T-cell (primary cell): ENCODE data around the gene MAP4K1. TPM values are rescaled to one million over a fixed set of nuclear protein-coding genes. Genes with fewer than 3 reads are reported as not detected.
A peak's percentile ranks its signal among the peaks of the same experiment; 100 is the strongest.

ENCODE experiments used
- ATAC-seq, 4 experiments: fragments of 200-7000 bp in 3 of 4; fragments of 150-1000 bp in 1 of 4; cut with Tn5 transposase; replicated peaks in 1 of 4; 1 replicate in 3 of 4; 2 replicates in 1 of 4; pipeline ENCODE4 v1.10.0; 2021; ENCODE audit warnings: moderate library complexity in 3 of 4, mild to moderate bottlenecking in 2 of 4, moderate number of reproducible peaks in 1 of 4
- CTCF ChIA-PET, 2 donors: fragments of 300-600 bp; sonication (Branson Sonifier 250); formaldehyde crosslinking; loops; one replicate each; lab custom pipeline; 2022; ENCODE audit warnings: antibody characterized with exemption in 2 of 2; lab: Charles Lee
- POLR2A ChIA-PET, 2 donors: fragments of 300-600 bp; sonication (Branson Sonifier 250); formaldehyde crosslinking; loops; one replicate each; lab custom pipeline; 2022; ENCODE audit warnings: antibody characterized with exemption in 2 of 2; lab: Charles Lee
- DNase-seq, 35 experiments: peaks; one replicate each; pipeline versions ENCODE4 v3.0.0 to v3.0.0-alpha.2; 2013 to 2023
- H3K27ac ChIP-seq: one replicate; pipeline ENCODE4 v1.5.1; 2013; ENCODE audit warnings: low read length
- H3K27me3 ChIP-seq, 2 experiments: replicated peaks in 1 of 2; 1 replicate in 1 of 2; 2 replicates in 1 of 2; pipeline versions ENCODE4 v1.6.1 to v1.7.0; 2013; ENCODE audit warnings: low read length in 1 of 2, mixed read lengths in 1 of 2; ENCODE audit not compliant: control insufficient read depth in 2 of 2, insufficient read depth in 2 of 2; ENCODE audit errors: extremely low read depth in 1 of 2
- H3K36me3 ChIP-seq, 2 donors: 1 replicate in 1 of 2; 2 replicates in 1 of 2; pipeline versions ENCODE4 v1.6.1 to v1.7.0; 2013; ENCODE audit warnings: low read length in 1 of 2; ENCODE audit not compliant: control insufficient read depth in 2 of 2, insufficient read depth in 1 of 2; ENCODE audit errors: extremely low read depth in 1 of 2
- H3K4me1 ChIP-seq, 2 experiments: 1 replicate in 1 of 2; 2 replicates in 1 of 2; pipeline versions ENCODE4 v1.6.1 to v1.7.0; 2013; ENCODE audit warnings: low read length in 2 of 2, mixed read lengths in 1 of 2; ENCODE audit not compliant: insufficient read depth in 2 of 2, control insufficient read depth in 1 of 2; ENCODE audit errors: extremely low read depth in 1 of 2
- H3K4me3 ChIP-seq, 2 donors: 1 replicate in 1 of 2; 2 replicates in 1 of 2; pipeline versions ENCODE4 v1.5.1 to v1.7.0; 2013; ENCODE audit warnings: mild to moderate bottlenecking in 2 of 2, low read length in 1 of 2, moderate library complexity in 1 of 2; ENCODE audit not compliant: control insufficient read depth in 1 of 2; ENCODE audit errors: extremely low read depth in 1 of 2
- H3K9me3 ChIP-seq: 2 replicates; pipeline ENCODE4 v1.7.0; 2013
- H3K27ac Mint-ChIP-seq, 2 donors: one replicate each; pipeline ENCODE4 v1.8.0; 2020 to 2021; ENCODE audit warnings: mild to moderate bottlenecking in 2 of 2, mixed read lengths in 2 of 2
- H3K27me3 Mint-ChIP-seq, 2 donors: one replicate each; pipeline ENCODE4 v1.8.0; 2021 to 2022; ENCODE audit warnings: mixed read lengths in 2 of 2
- H3K36me3 Mint-ChIP-seq: one replicate; pipeline ENCODE4 v1.8.0; 2021; ENCODE audit warnings: mixed read lengths
- H3K4me1 Mint-ChIP-seq, 3 donors: one replicate each; pipeline ENCODE4 v1.8.0; 2020 to 2022; ENCODE audit warnings: mixed read lengths in 3 of 3, mild to moderate bottlenecking in 1 of 3
- H3K4me3 Mint-ChIP-seq, 3 donors: one replicate each; pipeline ENCODE4 v1.8.0; 2020 to 2022; ENCODE audit warnings: mild to moderate bottlenecking in 3 of 3, mixed read lengths in 3 of 3, moderate library complexity in 3 of 3
- H3K9me3 Mint-ChIP-seq, 3 donors: one replicate each; pipeline ENCODE4 v1.8.0; 2020 to 2022; ENCODE audit warnings: mixed read lengths in 3 of 3
- WGBS: methylation state at CpG from one replicate; pipeline ENCODE4 v1.1.5; 2013; ENCODE audit warnings: missing lambda C conversion rate; ENCODE audit not compliant: insufficient coverage; 5-methylcytosine and 5-hydroxymethylcytosine counted together
- total RNA-seq, 35 experiments: library from RNA in 6 of 35; stranded (reverse) in 6 of 35; fragments of 120-200 nt in 1 of 35; gene quantifications; one replicate each; pipeline versions ENCODE4 v1.2.1 to v1.2.4 and lab custom pipeline; 2013 to 2026

Gene MAP4K1
- total RNA-seq, 5 donors from 2014 or later (not counting 1 experiment from before 2014, with no cell fraction given), result 243 to 417 (median 329) TPM

- ChIA-PET POLR2A (no interaction called here), CTCF (interaction anchor here in 1 of 2 donors (0.6 kb wide), 1 partner anchor 25 kb away, joined by 3 read pairs; no protein-coding TSS in a partner anchor)
- peaks cover 0 to 25% of the 10 kb centered on the region in 2 experiments for H3K27me3 ChIP-seq
- peaks cover 70 to 88% (median 78%) of the 10 kb centered on the region in 3 donors for H3K4me1 Mint-ChIP-seq
- peaks cover 21 to 90% of the 10 kb centered on the region in 2 experiments for H3K4me1 ChIP-seq
- H3K9me3 Mint-ChIP-seq, result no peaks in the 10 kb centered on the region
- H3K36me3 ChIP-seq, result peaks cover 0 to 11% of the 10 kb centered on the region in 2 donors
- no peak for ATAC-seq
- no peak overlapping the region for H3K27ac Mint-ChIP-seq
- H3K4me3 ChIP-seq, result no peak overlapping the region
- H3K4me3 Mint-ChIP-seq, result no peak overlapping the region
- peaks cover 13% of the 10 kb centered on the region for H3K36me3 Mint-ChIP-seq
- peaks cover 3 to 6% of the 10 kb centered on the region in 2 donors for H3K27me3 Mint-ChIP-seq
- WGBS, result 82% methylated on average over 7 of the region's 7 CpGs
- no peaks in the 10 kb centered on the region for H3K9me3 ChIP-seq
- DNase-seq, result no peak
- no peak overlapping the region for H3K27ac ChIP-seq
Observed at GRCh38 chr19:38661136-38661535, 43.4 kb upstream of the MAP4K1 start.

DNA sequence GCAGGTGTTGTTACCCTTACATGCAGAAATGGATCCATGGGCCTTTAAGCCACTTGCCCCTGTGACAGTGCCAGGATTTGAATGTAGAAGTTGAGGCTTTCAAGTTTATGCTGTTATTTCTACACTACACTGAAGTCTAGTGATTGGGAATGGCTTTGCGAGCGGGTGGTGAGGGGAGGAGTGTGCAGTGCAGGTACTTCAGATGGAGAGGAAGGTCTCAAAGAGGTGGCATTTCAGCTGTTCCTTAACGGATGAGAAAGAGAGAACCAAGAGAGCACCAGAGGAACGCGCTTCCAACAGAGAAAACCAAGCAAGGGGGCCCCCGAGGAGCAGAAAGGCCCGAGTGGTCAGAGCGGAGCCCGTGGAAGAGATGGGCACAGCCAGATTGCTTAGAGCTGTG lies 43.0 kb upstream of the MAP4K1 start:
- peaks cover 26 to 89% of the 10 kb centered on the region in 2 experiments for H3K4me1 ChIP-seq

DNA sequence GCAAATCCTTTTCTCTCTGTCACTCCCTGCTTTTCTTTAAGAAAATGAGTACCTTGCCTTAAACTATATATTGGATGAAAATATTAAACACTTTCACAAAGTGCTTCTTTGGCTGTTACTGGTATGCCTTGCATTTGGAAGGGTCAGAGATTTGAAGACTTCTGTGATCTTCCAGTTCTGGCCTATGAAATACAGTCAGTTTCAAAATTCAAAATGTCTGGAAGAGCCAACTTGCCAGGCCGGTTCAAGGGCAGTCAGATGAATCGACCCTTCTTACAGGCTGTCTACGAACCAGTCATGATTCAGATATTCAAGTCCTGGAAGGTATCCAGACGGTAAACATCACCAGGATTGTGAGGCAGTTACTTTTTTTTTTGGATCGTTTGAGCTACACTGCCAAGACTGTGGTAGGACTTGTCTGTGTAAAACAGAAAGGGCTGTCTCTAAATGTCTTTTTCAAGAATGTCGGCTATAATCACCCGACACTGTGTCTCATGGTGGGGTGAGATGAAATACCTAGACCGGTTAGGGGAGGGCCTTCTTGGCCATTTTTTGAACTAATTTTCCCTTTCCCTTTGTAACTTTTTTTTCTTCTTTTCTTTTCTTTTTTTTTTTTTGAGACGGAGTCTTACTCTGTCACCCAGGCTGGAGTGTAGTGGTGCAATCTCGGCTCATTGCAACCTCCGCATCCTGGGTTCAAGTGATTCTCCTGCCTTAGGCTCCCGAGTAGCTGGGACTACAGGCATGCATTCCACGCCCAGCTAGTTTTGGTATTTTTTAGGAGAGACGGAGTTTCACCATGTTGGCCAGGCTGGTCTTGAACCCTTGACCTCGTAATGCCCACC lies 40.9 kb upstream of the MAP4K1 start:
- DNase-seq (no peak), ATAC-seq (no peak)
- H3K36me3 ChIP-seq, result peaks cover 0 to 11% of the 10 kb centered on the region in 2 donors
- Mint-ChIP-seq H3K36me3 (peaks cover 15% of the 10 kb centered on the region), H3K4me1 (peaks cover 70 to 87% (median 79%) of the 10 kb centered on the region in 3 donors), H3K27ac (peak overlapping the region; percentile 22 to 83), H3K4me3 (no peak overlapping the region), H3K9me3 (no peaks in the 10 kb centered on the region), H3K27me3 (peaks cover 4 to 6% of the 10 kb centered on the region in 2 donors)
- no peak overlapping the region for H3K4me3 ChIP-seq
- ChIA-PET POLR2A (interaction anchor here in 1 of 2 donors (0.8 kb wide), 1 partner anchor 14 kb away, joined by 5 read pairs; no protein-coding TSS in a partner anchor), CTCF (no interaction called here)
- no peaks in the 10 kb centered on the region for H3K9me3 ChIP-seq
- 94% methylated on average over 8 of the region's 15 CpGs for WGBS
- H3K27ac ChIP-seq, result peak overlapping the region; percentile 7
- H3K4me1 ChIP-seq, result peaks cover 30 to 82% of the 10 kb centered on the region in 2 experiments
- H3K27me3 ChIP-seq, result peaks cover 0 to 17% of the 10 kb centered on the region in 2 experiments

More for the DNA sequence above, 43.0 kb upstream of the MAP4K1 start:
- H3K36me3 Mint-ChIP-seq, result peaks cover 13% of the 10 kb centered on the region
- no peak overlapping the region for H3K27ac Mint-ChIP-seq
- peaks cover 70 to 88% (median 78%) of the 10 kb centered on the region in 3 donors for H3K4me1 Mint-ChIP-seq
- CTCF ChIA-PET, result interaction anchor here in 1 of 2 donors (0.6 kb wide), 1 partner anchor 26 kb away, joined by 3 read pairs; no protein-coding TSS in a partner anchor
- no peaks in the 10 kb centered on the region for H3K9me3 Mint-ChIP-seq
- DNase-seq (no peak), ATAC-seq (no peak)
- H3K36me3 ChIP-seq, result peaks cover 0 to 11% of the 10 kb centered on the region in 2 donors
- no peak overlapping the region for H3K4me3 Mint-ChIP-seq
- 86% methylated on average over 4 of the region's 9 CpGs for WGBS
- H3K4me3 ChIP-seq, result no peak overlapping the region
- POLR2A ChIA-PET, result interaction anchor here in 1 of 2 donors (0.6 kb wide), 1 partner anchor 184 kb away, joined by 3 read pairs; no protein-coding TSS in a partner anchor
- H3K27me3 Mint-ChIP-seq, result peaks cover 3 to 6% of the 10 kb centered on the region in 2 donors
- H3K9me3 ChIP-seq, result no peaks in the 10 kb centered on the region
- no peak overlapping the region for H3K27ac ChIP-seq
- peaks cover 0 to 25% of the 10 kb centered on the region in 2 experiments for H3K27me3 ChIP-seq

GRCh38 chr19:38657633-38658222 lies 40.0 kb upstream of the MAP4K1 start:
- ChIA-PET POLR2A (interaction anchor here (0.7 to 0.9 kb wide), 2 partner anchors 17 to 187 kb away, joined by 3 to 5 read pairs; no protein-coding TSS in a partner anchor), CTCF (interaction anchor here in 1 of 2 donors (1.1 to 1.7 kb wide), 2 partner anchors 18 to 21 kb away, joined by 3 to 4 read pairs; no protein-coding TSS in a partner anchor)
- peak overlapping the region; percentile 45 to 83 for H3K27ac Mint-ChIP-seq
- no peaks in the 10 kb centered on the region for H3K9me3 Mint-ChIP-seq
- peaks cover 0 to 9% of the 10 kb centered on the region in 2 experiments for H3K27me3 ChIP-seq
- peaks cover 30 to 73% of the 10 kb centered on the region in 2 experiments for H3K4me1 ChIP-seq
- H3K36me3 Mint-ChIP-seq, result peaks cover 18% of the 10 kb centered on the region
- WGBS, result 89% methylated on average over 3 of the region's 8 CpGs
- peak in 2 of 35 experiments; percentile 16 to 56 for DNase-seq
- peaks cover 7 to 8% of the 10 kb centered on the region in 2 donors for H3K27me3 Mint-ChIP-seq
- peaks cover 0 to 5% of the 10 kb centered on the region in 2 donors for H3K36me3 ChIP-seq
- peak overlapping the region in 2 of 3 donors; percentile 2 to 67 for H3K4me3 Mint-ChIP-seq
- H3K27ac ChIP-seq, result peak overlapping the region; percentile 7
- H3K4me3 ChIP-seq, result no peak overlapping the region
- H3K9me3 ChIP-seq, result no peaks in the 10 kb centered on the region
- peaks cover 72 to 87% (median 78%) of the 10 kb centered on the region in 3 donors for H3K4me1 Mint-ChIP-seq
- no peak for ATAC-seq

- H3K9me3 Mint-ChIP-seq, result no peaks in the 10 kb centered on the region
- peak overlapping the region; percentile 13 for H3K27ac ChIP-seq
- H3K4me3 ChIP-seq, result peak overlapping the region in 1 of 2 donors; percentile 29
- peak in 29 of 35 experiments; percentile 17 to 81 (median 44) for DNase-seq
- H3K36me3 Mint-ChIP-seq, result peaks cover 16% of the 10 kb centered on the region
- no peaks in the 10 kb centered on the region for H3K9me3 ChIP-seq
- H3K36me3 ChIP-seq, result peaks cover 0 to 2% of the 10 kb centered on the region in 2 donors
- peak overlapping the region; percentile 26 to 67 (median 54) for H3K4me3 Mint-ChIP-seq
- 10% methylated on average over 2 of the region's 7 CpGs for WGBS
- peaks cover 10 to 17% of the 10 kb centered on the region in 2 donors for H3K27me3 Mint-ChIP-seq
- CTCF ChIA-PET, result interaction anchor here in 1 of 2 donors (0.6 to 1.9 kb wide), 5 partner anchors 9 to 243 kb away, joined by 3 to 9 read pairs (median 4); partner anchors contain the start of genes ACTN4, NFKBIB and SIRT2
- POLR2A ChIA-PET, result interaction anchor here in 1 of 2 donors (0.6 to 1.1 kb wide), 6 partner anchors 9 to 39 kb away, joined by 3 to 8 read pairs (median 3); partner anchors contain the start of gene ACTN4
- H3K27me3 ChIP-seq, result peaks cover 0 to 14% of the 10 kb centered on the region in 2 experiments
- H3K4me1 ChIP-seq, result peaks cover 30 to 69% of the 10 kb centered on the region in 2 experiments
- peak overlapping the region; percentile 64 to 70 for H3K27ac Mint-ChIP-seq
- peak; percentile 93 to 99 (median 94) for ATAC-seq
- H3K4me1 Mint-ChIP-seq, result peaks cover 71 to 90% (median 72%) of the 10 kb centered on the region in 3 donors
Observed at GRCh38 chr19:38656171-38656981, 38.6 kb upstream of the MAP4K1 start.
